HEK293 (cell line): ENCODE measurements around the gene RAB1A.

Experiments
- SETDB1 ChIP-seq: IDR thresholded peaks from one replicate; pipeline ENCODE4 v1.6.1; 2017; ENCODE audit warnings: mild to moderate bottlenecking, low read length, moderate library complexity, mixed read lengths; ENCODE audit not compliant: insufficient read length
- ZBTB11 ChIP-seq: fragments of 450-650 bp; formaldehyde crosslinking; conservative IDR thresholded peaks from 2 replicates; pipeline ENCODE4 v1.5.1; 2016; ENCODE audit warnings: low read depth, missing biosample characterization, missing genetic modification characterization
- ZNF112 ChIP-seq: fragments of 450-650 bp; formaldehyde crosslinking; IDR thresholded peaks from 2 replicates; pipeline ENCODE4 v1.5.0; 2017; ENCODE audit warnings: missing biosample characterization, missing genetic modification characterization
- ZNF157 ChIP-seq: fragments of 450-650 bp; formaldehyde crosslinking; IDR thresholded peaks from 2 replicates; pipeline ENCODE4 v1.5.1; 2016; ENCODE audit warnings: missing biosample characterization, missing genetic modification characterization
- TF ChIP-seq, protein P1 (sequence below): fragments of 450-650 bp; formaldehyde crosslinking; IDR thresholded peaks from 2 replicates; pipeline ENCODE4 v1.5.1; 2016; ENCODE audit warnings: missing biosample characterization, missing genetic modification characterization

- no peak for TF ChIP-seq ZNF157
- TF ChIP-seq, protein P1, sequence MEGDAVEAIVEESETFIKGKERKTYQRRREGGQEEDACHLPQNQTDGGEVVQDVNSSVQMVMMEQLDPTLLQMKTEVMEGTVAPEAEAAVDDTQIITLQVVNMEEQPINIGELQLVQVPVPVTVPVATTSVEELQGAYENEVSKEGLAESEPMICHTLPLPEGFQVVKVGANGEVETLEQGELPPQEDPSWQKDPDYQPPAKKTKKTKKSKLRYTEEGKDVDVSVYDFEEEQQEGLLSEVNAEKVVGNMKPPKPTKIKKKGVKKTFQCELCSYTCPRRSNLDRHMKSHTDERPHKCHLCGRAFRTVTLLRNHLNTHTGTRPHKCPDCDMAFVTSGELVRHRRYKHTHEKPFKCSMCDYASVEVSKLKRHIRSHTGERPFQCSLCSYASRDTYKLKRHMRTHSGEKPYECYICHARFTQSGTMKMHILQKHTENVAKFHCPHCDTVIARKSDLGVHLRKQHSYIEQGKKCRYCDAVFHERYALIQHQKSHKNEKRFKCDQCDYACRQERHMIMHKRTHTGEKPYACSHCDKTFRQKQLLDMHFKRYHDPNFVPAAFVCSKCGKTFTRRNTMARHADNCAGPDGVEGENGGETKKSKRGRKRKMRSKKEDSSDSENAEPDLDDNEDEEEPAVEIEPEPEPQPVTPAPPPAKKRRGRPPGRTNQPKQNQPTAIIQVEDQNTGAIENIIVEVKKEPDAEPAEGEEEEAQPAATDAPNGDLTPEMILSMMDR (tag by site-specific recombination), result no peak
- TF ChIP-seq ZNF112 (tag by site-specific recombination), result no peak
- no peak for TF ChIP-seq ZBTB11 (tag by site-specific recombination)
- no peak for TF ChIP-seq SETDB1
Observed at GRCh38 chr2:65079017-65079416, 50.9 kb downstream of the RAB1A start.
